Activated CD4-positive, alpha-beta T cell treated with anti-CD3 and anti-CD28 coated beads for 24 hours (primary cell): Measurements from ENCODE around the gene MOXD1.

Experiments
- DNase-seq, 2 donors: peaks; one replicate each; pipeline ENCODE4 v3.0.0-alpha.2; 2020; ENCODE audit warnings: low read depth in 2 of 2

MOXD1 gene

DNA sequence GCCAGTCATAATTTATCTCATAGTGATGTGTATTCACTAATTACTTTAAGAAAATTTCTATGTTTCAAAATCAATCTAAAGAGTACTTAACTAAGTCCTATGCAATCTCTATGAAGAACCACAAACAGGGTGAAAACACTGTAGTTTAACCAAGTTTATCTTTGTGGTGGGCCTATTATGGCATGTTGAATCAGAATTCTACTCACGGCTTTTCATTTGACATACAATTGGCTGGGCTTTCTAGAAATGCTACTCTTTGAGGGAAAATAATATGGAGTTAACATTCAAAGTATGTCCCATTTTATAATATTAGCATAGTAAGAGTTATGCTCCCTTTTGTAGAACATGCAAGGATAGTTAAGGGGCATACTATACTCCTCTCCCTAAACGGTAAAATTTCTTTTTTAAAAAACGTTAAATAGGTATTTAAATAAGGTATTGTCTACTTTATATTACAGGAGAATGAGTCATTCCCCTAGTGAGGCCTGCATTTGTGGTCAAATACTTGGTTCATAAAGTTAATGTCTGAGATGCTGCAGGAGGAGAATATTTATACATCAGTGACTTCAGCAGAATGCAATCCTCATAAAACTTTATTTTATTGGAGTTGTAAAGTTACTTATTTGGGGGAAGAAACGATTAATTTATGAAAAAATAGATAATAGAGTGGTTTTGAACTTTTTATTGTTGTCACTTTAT is 1.8 kb downstream of the MOXD1 start:
- no peak for DNase-seq

DNA sequence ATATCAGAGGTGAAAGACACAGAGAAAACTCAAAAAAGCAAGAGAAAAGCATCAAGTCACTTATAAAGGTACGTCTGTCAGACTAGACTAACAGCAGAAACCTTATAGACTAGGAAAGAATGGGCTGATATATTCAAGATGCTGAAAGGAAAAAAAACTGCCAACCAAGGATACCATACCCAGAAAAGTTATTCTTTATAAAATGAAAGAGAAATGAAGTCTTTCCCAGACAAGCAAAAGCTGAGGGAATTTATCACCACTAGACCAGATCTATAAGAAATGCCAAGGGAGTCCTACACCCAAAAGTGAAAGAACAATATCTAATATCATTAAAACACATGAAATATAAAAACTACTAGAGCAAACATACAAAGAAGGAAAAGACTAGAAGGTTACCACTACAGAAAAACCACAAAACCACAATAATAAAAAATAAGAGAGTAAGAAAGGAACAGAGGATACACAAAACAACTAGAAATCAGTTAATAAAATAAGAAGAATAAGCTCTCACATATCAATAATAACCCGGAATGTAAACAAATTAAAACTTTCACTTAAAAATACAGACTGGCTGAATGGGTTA is 6.2 kb downstream of the MOXD1 start:
- DNase-seq, result no peak

DNA sequence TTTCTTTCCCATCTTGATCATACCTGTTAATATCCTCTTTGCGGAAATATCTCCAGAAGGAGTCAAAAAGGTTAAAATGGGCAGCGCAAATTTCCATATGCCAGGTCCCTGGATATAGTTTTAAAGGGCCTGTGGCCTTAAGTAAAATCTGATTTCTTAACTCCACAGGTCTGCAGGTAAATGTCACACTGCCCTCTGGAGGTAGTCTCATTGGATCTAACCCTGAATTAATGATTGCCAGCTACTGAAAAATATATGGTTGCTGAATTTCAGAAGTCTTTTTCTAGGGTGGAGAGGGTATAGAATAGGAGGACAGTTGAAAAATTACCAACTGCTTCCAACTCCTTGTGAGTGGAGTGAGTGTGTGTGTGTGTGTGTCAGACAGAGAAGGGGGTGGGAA is 8.5 kb downstream of the MOXD1 start:
- no peak for DNase-seq

DNA sequence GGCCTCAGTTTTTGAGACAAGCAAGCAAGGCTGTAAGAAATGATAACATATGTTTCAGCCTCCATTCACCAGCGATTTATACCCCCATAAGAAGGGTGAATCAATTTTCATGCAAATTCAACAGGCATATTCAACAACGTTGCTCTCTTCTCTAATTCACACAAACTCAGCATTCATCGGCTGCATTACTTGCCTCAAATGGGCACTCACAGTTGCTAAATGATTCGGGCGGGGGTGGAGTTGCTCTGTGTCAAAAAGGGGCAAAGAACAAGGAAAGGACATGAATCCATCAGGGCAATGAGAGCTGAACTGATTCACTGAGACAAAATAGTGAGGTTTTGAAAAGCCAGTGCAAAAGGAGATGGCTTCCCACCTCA is 9.0 kb downstream of the MOXD1 start:
- DNase-seq, result no peak

DNA sequence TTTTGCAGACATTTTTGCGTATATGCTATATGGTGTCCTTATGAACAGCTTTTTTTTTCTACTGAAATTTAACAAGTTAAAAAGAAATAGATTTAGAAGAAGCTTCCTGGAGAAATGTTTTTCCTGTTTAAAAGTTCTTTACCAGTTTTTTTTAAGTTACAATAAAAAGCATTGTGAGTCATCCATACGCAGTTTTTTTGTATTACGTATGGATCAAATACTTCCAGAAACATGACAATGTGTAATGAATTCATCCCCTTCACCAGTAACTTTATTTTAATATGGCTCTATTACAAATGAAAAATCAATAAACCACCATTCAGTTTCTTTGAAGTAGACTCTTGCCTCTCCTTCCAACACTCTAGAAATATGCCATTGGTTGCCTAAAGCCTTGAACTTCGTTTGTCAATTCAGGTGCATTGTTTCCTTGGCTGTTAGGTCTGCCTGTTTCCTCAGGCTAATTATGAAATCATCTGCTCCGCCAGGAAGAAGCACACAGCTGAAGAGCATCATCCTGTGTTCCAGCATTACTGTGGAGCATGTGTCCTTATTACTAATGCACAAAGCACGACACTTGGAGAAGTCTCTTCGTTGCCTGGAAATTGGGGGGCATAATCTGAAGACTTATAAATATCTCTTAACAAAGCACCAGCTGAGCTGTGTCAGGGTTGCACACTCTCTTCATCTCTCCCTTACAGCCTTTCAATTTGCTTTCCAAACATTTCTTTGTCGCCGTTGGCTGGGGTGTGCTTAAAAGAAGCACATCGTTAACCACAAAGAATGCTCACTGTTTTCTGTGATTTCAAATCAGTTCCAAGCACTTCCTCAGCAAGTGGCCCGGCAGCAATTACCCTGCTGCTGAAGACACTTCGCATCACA is 9.6 kb downstream of the MOXD1 start:
- no peak for DNase-seq

- no peak for DNase-seq
Measured at GRCh38 chr6:132390451-132390850, 10.8 kb downstream of the MOXD1 start.

DNA sequence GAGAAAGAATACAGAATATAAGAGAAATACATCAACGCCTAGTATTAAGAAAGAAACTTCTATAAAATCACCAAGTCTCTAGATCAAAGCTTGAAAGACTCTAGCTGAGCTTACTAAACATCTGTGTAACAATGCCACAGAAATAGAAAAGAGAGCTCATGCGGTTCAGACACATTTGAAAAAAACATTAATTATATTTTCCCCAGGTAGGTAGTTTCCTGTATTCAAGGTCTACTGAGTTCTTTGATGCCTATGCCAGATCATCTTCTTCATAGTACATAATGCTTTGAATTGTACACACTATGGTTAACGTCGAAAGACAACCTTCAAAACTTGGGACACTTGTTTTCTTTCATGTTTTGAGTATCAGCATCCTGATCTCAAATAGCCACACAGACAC is 11.3 kb downstream of the MOXD1 start:
- DNase-seq, result no peak

DNA sequence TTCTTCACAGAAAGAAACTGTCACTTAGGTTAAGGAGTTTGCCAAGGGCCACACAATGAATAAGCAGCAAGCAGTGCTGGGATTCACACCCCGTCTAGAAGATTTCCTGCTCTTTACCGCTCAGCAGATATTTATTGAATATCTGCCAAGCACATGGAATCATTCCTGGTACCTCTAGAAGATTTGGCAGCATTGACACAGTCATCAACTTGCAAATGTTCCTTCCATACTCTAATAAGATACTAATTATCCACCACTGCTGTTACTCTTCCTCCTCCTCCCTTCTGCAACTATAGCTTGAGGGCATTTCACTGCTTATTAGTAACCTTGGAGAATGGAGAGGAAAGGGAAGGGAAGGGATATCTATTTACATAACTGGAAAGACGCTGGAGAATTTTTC is 13.0 kb downstream of the MOXD1 start:
- no peak for DNase-seq

- no peak for DNase-seq
Measured at GRCh38 chr6:132382630-132383175, 18.6 kb downstream of the MOXD1 start.

DNA sequence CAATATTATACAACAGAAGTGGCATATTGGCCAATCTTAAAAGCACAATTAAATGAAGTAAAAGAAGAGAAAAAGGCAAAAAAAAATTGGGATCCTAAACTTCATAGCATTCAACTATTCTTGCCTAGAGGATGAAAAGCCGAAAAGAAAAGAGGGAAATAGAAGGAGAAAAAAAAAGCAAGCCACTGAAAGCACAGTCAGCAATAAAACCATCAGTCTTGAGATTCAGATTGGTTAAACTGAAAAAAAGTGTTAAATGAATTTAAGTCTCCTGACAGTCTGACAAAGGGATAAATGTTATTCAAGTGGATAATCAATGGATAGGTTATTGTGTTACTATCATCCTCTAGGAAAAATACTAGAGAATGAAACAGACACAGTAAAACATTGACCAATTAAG is 19.9 kb downstream of the MOXD1 start:
- no peak for DNase-seq

DNA sequence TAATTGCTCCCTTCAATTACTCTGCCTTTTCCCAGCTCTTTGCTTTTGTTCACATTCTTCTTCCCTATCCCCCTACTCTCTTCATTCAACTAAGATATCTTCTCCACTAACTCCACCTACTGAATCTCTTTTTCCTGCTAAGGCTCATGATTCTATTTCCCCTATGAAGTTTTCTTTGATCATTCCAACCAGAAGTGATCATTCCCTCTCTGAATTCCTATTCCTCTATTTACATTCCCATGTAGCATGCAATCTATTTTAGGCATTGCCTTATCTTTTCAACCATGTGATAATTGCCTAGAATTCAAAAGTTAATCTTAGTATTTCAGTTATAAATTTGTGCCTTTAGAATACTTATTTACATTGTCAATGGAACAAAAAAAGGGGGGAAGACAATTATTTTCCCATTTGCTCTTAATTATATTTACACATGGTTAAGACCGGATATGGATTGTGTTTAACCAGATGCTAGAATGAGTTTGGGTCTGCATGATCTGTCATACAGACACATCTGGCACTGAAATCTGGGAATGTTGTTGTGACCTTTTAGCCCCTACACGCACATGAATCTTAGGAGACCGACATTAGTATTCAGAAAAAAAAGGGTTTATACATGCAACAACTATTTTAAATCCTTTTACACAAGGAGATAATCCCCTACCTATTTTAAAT is 20.8 kb downstream of the MOXD1 start:
- DNase-seq, result no peak

DNA sequence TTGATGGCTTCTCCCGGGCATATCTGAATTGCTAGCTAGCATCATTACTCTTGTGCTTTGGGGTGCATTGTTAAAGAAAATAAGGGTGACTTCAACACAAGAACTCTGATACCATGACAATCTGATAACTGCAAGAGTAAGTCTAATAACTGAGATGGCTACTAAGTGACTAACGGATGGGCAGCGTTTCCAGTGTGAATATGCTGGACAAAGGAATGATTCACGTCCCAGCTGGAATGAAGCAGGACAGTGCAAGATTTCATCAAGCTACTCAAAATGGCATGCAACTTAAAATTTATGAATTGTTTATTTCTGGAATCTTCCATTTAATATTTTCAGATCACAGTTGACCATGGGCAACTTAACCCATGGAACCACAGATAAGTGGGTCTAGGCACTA is 31.7 kb downstream of the MOXD1 start:
- no peak for DNase-seq

DNA sequence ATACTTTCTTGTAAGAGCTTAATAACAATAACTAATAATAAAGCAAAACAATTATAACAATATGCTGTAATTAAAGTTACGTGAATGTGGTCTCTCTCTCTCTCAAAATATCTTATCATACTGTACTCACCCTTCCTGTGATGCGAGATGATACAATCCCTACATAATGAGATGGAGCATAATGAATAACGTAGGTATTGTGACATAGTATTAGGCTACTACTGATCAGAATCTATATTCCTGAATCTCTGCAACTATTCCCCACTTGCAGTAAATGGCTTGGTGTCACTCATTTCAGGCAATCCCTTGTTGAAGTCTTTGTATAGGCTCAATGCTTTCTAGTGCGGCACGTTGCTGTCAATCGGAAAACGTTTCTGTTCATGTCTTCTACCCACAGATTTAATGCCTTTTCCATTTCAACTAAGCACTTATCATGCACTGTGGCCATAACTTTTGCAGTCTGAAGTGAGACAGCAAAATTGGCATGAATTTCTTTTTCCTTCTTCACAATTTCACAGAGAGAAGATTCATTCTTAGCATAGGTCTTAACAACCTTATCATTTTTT is 32.3 kb downstream of the MOXD1 start:
- DNase-seq, result no peak

- no peak for DNase-seq
Measured at GRCh38 chr6:132365281-132365907, 35.9 kb downstream of the MOXD1 start.

GRCh38 chr6:132364306-132365074 is 36.8 kb downstream of the MOXD1 start:
- no peak for DNase-seq

- DNase-seq, result no peak
Measured at GRCh38 chr6:132362442-132363185, 38.7 kb downstream of the MOXD1 start.

GRCh38 chr6:132361101-132361500 is 40.2 kb downstream of the MOXD1 start:
- no peak for DNase-seq

DNA sequence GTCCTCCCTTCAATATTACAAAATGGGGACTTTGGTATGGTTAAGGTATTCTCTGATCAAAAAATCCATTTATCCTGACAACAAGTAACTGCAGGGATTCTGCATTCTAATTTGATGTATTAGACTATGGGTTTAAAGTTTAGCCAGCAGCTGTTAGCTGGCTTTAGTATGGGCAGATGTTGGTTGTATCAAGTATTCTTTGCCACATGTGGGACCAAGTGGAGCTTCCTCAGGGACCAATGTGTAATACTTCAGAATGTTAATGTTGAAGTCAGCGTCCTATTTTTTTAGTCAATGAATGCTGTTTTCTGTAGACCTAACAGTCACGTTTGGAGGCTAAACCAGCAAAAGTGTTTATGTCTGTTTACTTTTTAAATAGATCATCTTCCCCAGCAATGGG is 41.4 kb downstream of the MOXD1 start:
- DNase-seq, result no peak

GRCh38 chr6:132357120-132357519 is 44.2 kb downstream of the MOXD1 start:
- DNase-seq, result no peak
